GM23338 (cell line): Measurements from ENCODE around the gene BICRA. TPM values are rescaled to one million over a fixed set of nuclear protein-coding genes. Genes with fewer than 3 reads are reported as not detected.

ENCODE experiments used
- ATAC-seq: fragments of 200-7000 bp; cut with Tn5 transposase; 3 replicates; pipeline ENCODE4 v1.9.1; 2020
- DNase-seq: peaks from one replicate; pipeline ENCODE4 v3.0.0-alpha.2; 2015; ENCODE audit warnings: low spot score
- H2AFZ ChIP-seq: fragments of 200-600 bp; sonication (generic); 2 replicates; pipeline ENCODE4 v1.8.0; 2016; ENCODE audit warnings: antibody characterized with exemption, mild to moderate bottlenecking, moderate library complexity
- H3F3A ChIP-seq: fragments of 200-600 bp; sonication (generic); replicated peaks from 2 replicates; pipeline ENCODE4 v1.8.0; 2017; ENCODE audit warnings: antibody characterized with exemption, mixed run types, low read depth
- H3K27ac ChIP-seq: fragments of 200-600 bp; sonication (generic); 2 replicates; pipeline ENCODE4 v1.6.1; 2016; ENCODE audit warnings: low read depth
- H3K27me3 ChIP-seq: fragments of 200-600 bp; sonication (generic); 2 replicates; pipeline ENCODE4 v1.8.0; 2016; ENCODE audit warnings: mild to moderate bottlenecking, mixed run types, moderate library complexity; ENCODE audit not compliant: insufficient read depth
- H3K36me3 ChIP-seq: fragments of 200-600 bp; sonication (generic); 2 replicates; pipeline ENCODE4 v1.8.0; 2016; ENCODE audit warnings: mild to moderate bottlenecking; ENCODE audit not compliant: insufficient read depth
- H3K4me1 ChIP-seq: fragments of 200-600 bp; sonication (generic); 2 replicates; pipeline ENCODE4 v1.8.0; 2016; ENCODE audit warnings: mild to moderate bottlenecking, moderate library complexity; ENCODE audit not compliant: insufficient read depth
- H3K4me2 ChIP-seq: fragments of 200-600 bp; sonication (generic); 2 replicates; pipeline ENCODE4 v1.7.1; 2017; ENCODE audit warnings: mixed run types
- H3K4me3 ChIP-seq: fragments of 200-600 bp; sonication (generic); 2 replicates; pipeline ENCODE4 v1.6.1; 2016; ENCODE audit warnings: mixed run types
- H3K79me2 ChIP-seq: fragments of 200-600 bp; sonication (generic); replicated peaks from 2 replicates; pipeline ENCODE4 v1.8.0; 2017; ENCODE audit warnings: mild to moderate bottlenecking; ENCODE audit not compliant: insufficient read depth
- H3K9me2 ChIP-seq: fragments of 200-600 bp; sonication (generic); 2 replicates; pipeline ENCODE4 v1.8.0; 2017; ENCODE audit not compliant: insufficient read depth
- H4K20me1 ChIP-seq: fragments of 200-600 bp; sonication (generic); replicated peaks from 2 replicates; pipeline ENCODE4 v1.8.0; 2017; ENCODE audit warnings: mild to moderate bottlenecking; ENCODE audit not compliant: insufficient read depth
- H3K27ac Mint-ChIP-seq: 2 replicates; pipeline ENCODE4 v1.8.0; 2020; ENCODE audit warnings: inconsistent platforms, mild to moderate bottlenecking, moderate library complexity, mixed read lengths
- H3K27me3 Mint-ChIP-seq: 3 replicates; pipeline ENCODE4 v1.8.0; 2022; ENCODE audit warnings: low read depth, mild to moderate bottlenecking, moderate library complexity, mixed read lengths, inconsistent platforms; ENCODE audit not compliant: insufficient read depth, poor library complexity
- H3K36me3 Mint-ChIP-seq: 3 replicates; pipeline ENCODE4 v1.8.0; 2021; ENCODE audit warnings: low read depth, mild to moderate bottlenecking, inconsistent platforms, moderate library complexity, mixed read lengths
- H3K4me1 Mint-ChIP-seq: 3 replicates; pipeline ENCODE4 v1.8.0; 2020; ENCODE audit warnings: mild to moderate bottlenecking, inconsistent platforms, mixed read lengths
- H3K4me3 Mint-ChIP-seq: 3 replicates; pipeline ENCODE4 v1.8.0; 2021; ENCODE audit warnings: moderate library complexity, mild to moderate bottlenecking, inconsistent platforms, mixed read lengths
- H3K9me3 Mint-ChIP-seq: 3 replicates; pipeline ENCODE4 v1.8.0; 2020; ENCODE audit warnings: moderate library complexity, mild to moderate bottlenecking, inconsistent platforms, mixed read lengths
- CREB1 ChIP-seq: fragments of 250-450 bp; sonication (Bioruptor Pico); IDR thresholded peaks from 2 replicates; pipeline ENCODE4 v1.5.0; 2020; ENCODE audit warnings: low read depth, mild to moderate bottlenecking, moderate library complexity
- CTCF ChIP-seq, 2 experiments: fragments of 200-600 bp in 1 of 2; sonication (generic) in 1 of 2; conservative IDR thresholded peaks; 2 replicates each; pipeline versions ENCODE4 v1.5.1 to v1.6.1; 2016 to 2017; ENCODE audit warnings: antibody characterized with exemption in 2 of 2, low read depth in 2 of 2, mild to moderate bottlenecking in 2 of 2, moderate library complexity in 1 of 2
- ETS1 ChIP-seq: IDR thresholded peaks from 2 replicates; pipeline ENCODE4 v1.6.1; 2016; ENCODE audit warnings: antibody characterized with exemption
- EZH2 ChIP-seq: fragments of 200-600 bp; sonication (generic); IDR thresholded peaks from one replicate; pipeline ENCODE4 v1.8.0; 2017; ENCODE audit warnings: antibody characterized with exemption, mild to moderate bottlenecking, low read depth; ENCODE audit not compliant: unreplicated experiment
- EZH2phosphoT487 ChIP-seq: fragments of 200-600 bp; sonication (generic); IDR thresholded peaks from one replicate; pipeline ENCODE4 v1.8.1; 2018; ENCODE audit warnings: antibody characterized with exemption; ENCODE audit not compliant: unreplicated experiment
- NANOG ChIP-seq: IDR thresholded peaks from 2 replicates; pipeline ENCODE4 v1.6.1; 2016; ENCODE audit warnings: antibody characterized with exemption, borderline replicate concordance
- POLR2AphosphoS5 ChIP-seq: IDR thresholded peaks from 2 replicates; pipeline ENCODE4 v1.6.1; 2016; ENCODE audit warnings: antibody characterized with exemption, low read depth
- ZNF114 ChIP-seq: fragments of 250-450 bp; sonication (Bioruptor Pico); IDR thresholded peaks from 2 replicates; pipeline ENCODE4 v1.5.0; 2020; ENCODE audit warnings: mild to moderate bottlenecking, moderate library complexity
- ZNF331 ChIP-seq: fragments of 250-450 bp; sonication (Bioruptor Pico); IDR thresholded peaks from 2 replicates; pipeline ENCODE4 v1.5.0; 2020; ENCODE audit warnings: low read depth, mild to moderate bottlenecking, moderate library complexity
- polyA plus RNA-seq: library from polyadenylated mRNA; unstranded; fragments of >200 nt; fragmentation: Nextera tagmentation; extraction: Ambion mirVana; gene quantifications from 2 replicates; pipeline ENCODE4 v1.2.1, GENCODE V29; 2016
- total RNA-seq: library from RNA; depleted of rRNA; stranded (reverse); fragments of >200 nt; shearing (Covaris generic); gene quantifications from 2 replicates; pipeline ENCODE4 v1.2.3, GENCODE V29; 2014
- TF ChIP-seq, protein P1 (sequence below): IDR thresholded peaks from one replicate; pipeline ENCODE4 v1.6.1; 2018; ENCODE audit warnings: antibody characterized with exemption; ENCODE audit not compliant: unreplicated experiment

BICRA gene
- total and polyA plus RNA-seq, 2 experiments from 2014 or later = 7.0 to 37.7 TPM

DNA sequence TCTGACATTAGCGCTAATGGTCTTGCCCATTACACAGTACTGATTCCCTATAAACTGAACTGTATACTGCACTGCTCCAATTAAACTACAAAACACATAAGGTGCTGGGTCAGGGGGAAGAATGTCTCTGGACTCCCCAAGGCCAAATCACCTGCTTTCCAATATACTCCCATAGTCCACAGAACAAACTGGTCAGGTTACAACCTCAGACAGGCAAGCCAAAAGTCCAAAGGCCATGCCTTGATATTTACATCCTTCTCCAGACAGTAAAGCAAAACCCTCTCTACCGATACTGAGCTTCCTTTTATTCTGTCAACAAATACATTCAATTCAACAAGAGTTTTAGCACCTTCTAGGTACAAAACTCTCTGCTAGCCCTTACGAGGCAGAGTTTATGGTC is 44.9 kb upstream of the BICRA start:
- no peak for ATAC-seq
- Mint-ChIP-seq H3K27ac (no peak overlapping the region), H3K4me1 (peaks cover 8% of the 10 kb centered on the region; the same call in 2 of the 3 replicates), H3K27me3 (peaks cover 10% of the 10 kb centered on the region), H3K9me3 (no peaks in the 10 kb centered on the region), H3K4me3 (no peak overlapping the region), H3K36me3 (no peaks in the 10 kb centered on the region)
- no peaks in the 10 kb centered on the region for H3F3A ChIP-seq
- no peaks in the 10 kb centered on the region for H3K27me3 ChIP-seq
- no peaks in the 10 kb centered on the region for H3K9me2 ChIP-seq
- no peak overlapping the region for H2AFZ ChIP-seq
- no peaks in the 10 kb centered on the region for H3K36me3 ChIP-seq
- no peak overlapping the region for H3K27ac ChIP-seq
- no peak for TF ChIP-seq ZNF331
- TF ChIP-seq, protein P1, sequence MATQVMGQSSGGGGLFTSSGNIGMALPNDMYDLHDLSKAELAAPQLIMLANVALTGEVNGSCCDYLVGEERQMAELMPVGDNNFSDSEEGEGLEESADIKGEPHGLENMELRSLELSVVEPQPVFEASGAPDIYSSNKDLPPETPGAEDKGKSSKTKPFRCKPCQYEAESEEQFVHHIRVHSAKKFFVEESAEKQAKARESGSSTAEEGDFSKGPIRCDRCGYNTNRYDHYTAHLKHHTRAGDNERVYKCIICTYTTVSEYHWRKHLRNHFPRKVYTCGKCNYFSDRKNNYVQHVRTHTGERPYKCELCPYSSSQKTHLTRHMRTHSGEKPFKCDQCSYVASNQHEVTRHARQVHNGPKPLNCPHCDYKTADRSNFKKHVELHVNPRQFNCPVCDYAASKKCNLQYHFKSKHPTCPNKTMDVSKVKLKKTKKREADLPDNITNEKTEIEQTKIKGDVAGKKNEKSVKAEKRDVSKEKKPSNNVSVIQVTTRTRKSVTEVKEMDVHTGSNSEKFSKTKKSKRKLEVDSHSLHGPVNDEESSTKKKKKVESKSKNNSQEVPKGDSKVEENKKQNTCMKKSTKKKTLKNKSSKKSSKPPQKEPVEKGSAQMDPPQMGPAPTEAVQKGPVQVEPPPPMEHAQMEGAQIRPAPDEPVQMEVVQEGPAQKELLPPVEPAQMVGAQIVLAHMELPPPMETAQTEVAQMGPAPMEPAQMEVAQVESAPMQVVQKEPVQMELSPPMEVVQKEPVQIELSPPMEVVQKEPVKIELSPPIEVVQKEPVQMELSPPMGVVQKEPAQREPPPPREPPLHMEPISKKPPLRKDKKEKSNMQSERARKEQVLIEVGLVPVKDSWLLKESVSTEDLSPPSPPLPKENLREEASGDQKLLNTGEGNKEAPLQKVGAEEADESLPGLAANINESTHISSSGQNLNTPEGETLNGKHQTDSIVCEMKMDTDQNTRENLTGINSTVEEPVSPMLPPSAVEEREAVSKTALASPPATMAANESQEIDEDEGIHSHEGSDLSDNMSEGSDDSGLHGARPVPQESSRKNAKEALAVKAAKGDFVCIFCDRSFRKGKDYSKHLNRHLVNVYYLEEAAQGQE = no peak
- TF ChIP-seq POLR2AphosphoS5 = no peak
- no peak for TF ChIP-seq ETS1
- H3K4me2 ChIP-seq = no peak overlapping the region
- H3K79me2 ChIP-seq = no peaks in the 10 kb centered on the region
- DNase-seq = no peak
- no peaks in the 10 kb centered on the region for H4K20me1 ChIP-seq
- peaks cover 14% of the 10 kb centered on the region for H3K4me1 ChIP-seq
- H3K4me3 ChIP-seq = no peak overlapping the region

DNA sequence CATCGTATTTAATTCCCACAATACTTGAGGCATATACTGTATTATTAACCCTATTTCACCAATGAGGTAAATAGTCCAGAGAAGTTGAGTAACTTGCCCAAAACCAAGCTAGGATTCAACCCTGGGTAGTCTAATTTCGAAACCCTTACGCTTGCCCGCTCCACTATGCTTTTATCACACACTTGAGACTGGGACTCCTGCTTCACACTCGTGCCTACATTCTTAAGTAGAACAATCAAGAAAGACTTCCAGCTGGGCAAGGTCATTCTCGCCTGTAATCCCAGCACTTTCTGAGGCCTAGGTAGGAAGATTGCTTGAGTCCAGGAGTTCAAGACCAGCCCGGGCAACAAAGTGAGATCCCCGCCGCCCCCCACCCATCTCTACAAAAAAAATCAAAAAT is 39.6 kb upstream of the BICRA start:
- ATAC-seq = no peak
- no peaks in the 10 kb centered on the region for H4K20me1 ChIP-seq
- no peaks in the 10 kb centered on the region for H3K36me3 Mint-ChIP-seq
- 0 out of 2 replicates have a peak, but pooled peaks cover 2% of the 10 kb centered on the region for H3F3A ChIP-seq
- H3K27ac Mint-ChIP-seq = no peak overlapping the region
- DNase-seq = no peak
- peaks cover 10% of the 10 kb centered on the region for H3K4me1 Mint-ChIP-seq
- H3K4me1 ChIP-seq = 0 out of 2 replicates have a peak, but pooled peaks cover 3% of the 10 kb centered on the region
- no peak overlapping the region for H3K4me3 Mint-ChIP-seq
- H3K36me3 ChIP-seq = no peaks in the 10 kb centered on the region
- no peak overlapping the region for H3K4me3 ChIP-seq
- no peak overlapping the region for H3K27ac ChIP-seq
- no peaks in the 10 kb centered on the region for H3K27me3 ChIP-seq
- H3K9me3 Mint-ChIP-seq = no peaks in the 10 kb centered on the region
- peaks cover 15% of the 10 kb centered on the region for H3K27me3 Mint-ChIP-seq
- H3K4me2 ChIP-seq = no peak overlapping the region
- H3K9me2 ChIP-seq = no peaks in the 10 kb centered on the region
- no peak overlapping the region for H2AFZ ChIP-seq
- no peaks in the 10 kb centered on the region for H3K79me2 ChIP-seq
- TF ChIP-seq ZNF114 (CRISPR knock-in tag) (no peak), CREB1 (CRISPR knock-in tag) (no peak), ETS1 (no peak), POLR2AphosphoS5 (no peak), NANOG (no peak), EZH2phosphoT487 (no peak), CTCF (conservative IDR thresholded peaks at IDR 0.05; ENCODE audit: low read depth in 2 of 2) (no peak), EZH2 (no peak)
